GM23338 (cell line): ENCODE measurements around the gene SYNE1.

Experiments used
- CREB1 ChIP-seq: fragments of 250-450 bp; sonication (Bioruptor Pico); IDR thresholded peaks from 2 replicates; pipeline ENCODE4 v1.5.0; 2020; ENCODE audit warnings: low read depth, mild to moderate bottlenecking, moderate library complexity
- CTCF ChIP-seq, 2 experiments: fragments of 200-600 bp in 1 of 2; sonication (generic) in 1 of 2; conservative IDR thresholded peaks; 2 replicates each; pipeline versions ENCODE4 v1.5.1 to v1.6.1; 2016 to 2017; ENCODE audit warnings: antibody characterized with exemption in 2 of 2, low read depth in 2 of 2, mild to moderate bottlenecking in 2 of 2, moderate library complexity in 1 of 2
- ETS1 ChIP-seq: IDR thresholded peaks from 2 replicates; pipeline ENCODE4 v1.6.1; 2016; ENCODE audit warnings: antibody characterized with exemption
- EZH2 ChIP-seq: fragments of 200-600 bp; sonication (generic); IDR thresholded peaks from one replicate; pipeline ENCODE4 v1.8.0; 2017; ENCODE audit warnings: antibody characterized with exemption, mild to moderate bottlenecking, low read depth; ENCODE audit not compliant: unreplicated experiment
- EZH2phosphoT487 ChIP-seq: fragments of 200-600 bp; sonication (generic); IDR thresholded peaks from one replicate; pipeline ENCODE4 v1.8.1; 2018; ENCODE audit warnings: antibody characterized with exemption; ENCODE audit not compliant: unreplicated experiment
- JUNB ChIP-seq: IDR thresholded peaks from one replicate; pipeline ENCODE4 v1.6.1; 2016; ENCODE audit warnings: antibody characterized with exemption; ENCODE audit not compliant: unreplicated experiment
- NANOG ChIP-seq: IDR thresholded peaks from 2 replicates; pipeline ENCODE4 v1.6.1; 2016; ENCODE audit warnings: antibody characterized with exemption, borderline replicate concordance
- POLR2AphosphoS5 ChIP-seq: IDR thresholded peaks from 2 replicates; pipeline ENCODE4 v1.6.1; 2016; ENCODE audit warnings: antibody characterized with exemption, low read depth
- REST ChIP-seq: IDR thresholded peaks from one replicate; pipeline ENCODE4 v1.6.1; 2018; ENCODE audit warnings: antibody characterized with exemption; ENCODE audit not compliant: unreplicated experiment
- STAT1 ChIP-seq: IDR thresholded peaks from one replicate; pipeline ENCODE4 v1.6.1; 2016; ENCODE audit warnings: antibody characterized with exemption; ENCODE audit not compliant: unreplicated experiment
- ZNF114 ChIP-seq: fragments of 250-450 bp; sonication (Bioruptor Pico); IDR thresholded peaks from 2 replicates; pipeline ENCODE4 v1.5.0; 2020; ENCODE audit warnings: mild to moderate bottlenecking, moderate library complexity
- ZNF331 ChIP-seq: fragments of 250-450 bp; sonication (Bioruptor Pico); IDR thresholded peaks from 2 replicates; pipeline ENCODE4 v1.5.0; 2020; ENCODE audit warnings: low read depth, mild to moderate bottlenecking, moderate library complexity

GRCh38 chr6:152472325-152472724, 164.8 kb downstream of the SYNE1 start:
- TF ChIP-seq EZH2phosphoT487 (no peak), ZNF114 (CRISPR knock-in tag) (no peak), CTCF (conservative IDR thresholded peaks at IDR 0.05; ENCODE audit: low read depth in 2 of 2) (no peak), POLR2AphosphoS5 (no peak), EZH2 (no peak), NANOG (no peak), ETS1 (no peak), STAT1 (no peak), REST (no peak), CREB1 (CRISPR knock-in tag) (no peak), JUNB (no peak), ZNF331 (no peak)
